Amniotic epithelial cell (primary cell): ENCODE measurements around the gene UBE2D4.
"Not testable (repeated sequence)": the region's sequence is repeated elsewhere in the genome, so short reads cannot be mapped to it uniquely, and the experiment has no call there.

Source experiments
- DNase-seq: peaks from one replicate; pipeline ENCODE4 v3.0.0-alpha.2; 2010; ENCODE audit warnings: low read depth

UBE2D4 gene

DNA sequence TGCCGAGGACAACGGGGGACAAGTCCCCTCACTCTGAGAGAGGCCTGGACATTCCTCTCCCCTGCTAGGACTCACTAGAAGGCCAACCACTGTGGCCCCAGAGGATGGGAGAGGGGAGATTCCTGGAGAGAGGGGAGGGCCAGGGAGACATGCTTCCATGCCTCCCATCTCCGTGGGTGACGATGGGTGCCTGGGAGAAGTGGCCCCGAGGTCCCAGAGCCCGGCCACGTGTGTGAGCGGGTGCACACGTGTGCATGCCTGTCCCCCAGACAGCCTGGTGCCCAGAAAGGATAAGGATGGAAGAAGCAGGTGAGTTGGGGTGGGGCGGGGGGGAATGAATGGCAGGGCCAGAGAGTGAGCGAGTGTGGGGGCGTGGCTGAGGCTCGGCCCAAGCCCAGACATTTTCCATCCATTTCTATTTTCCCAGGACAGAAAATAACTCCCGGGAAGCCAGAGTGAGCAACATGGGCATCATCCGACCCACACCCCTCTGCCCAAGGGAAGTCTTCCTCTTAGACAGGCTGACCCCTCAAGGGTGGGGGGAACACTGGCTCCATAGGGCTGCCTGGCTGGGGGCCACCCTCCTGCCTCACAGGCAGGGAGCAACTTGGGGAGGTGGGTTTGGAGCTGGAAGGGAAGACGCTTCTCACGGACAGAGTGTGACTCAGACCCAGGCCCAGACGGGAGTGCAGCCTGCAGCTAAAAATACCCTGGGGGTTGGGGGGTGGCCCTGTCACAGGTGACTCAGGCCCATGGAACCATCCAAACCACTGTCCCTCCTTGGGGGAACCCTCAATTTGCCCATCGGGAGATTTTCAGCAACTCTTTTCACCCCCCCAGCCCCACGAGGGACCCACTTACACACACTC lies 42.2 kb downstream of the UBE2D4 start:
- DNase-seq: not testable (repeated sequence)

DNA sequence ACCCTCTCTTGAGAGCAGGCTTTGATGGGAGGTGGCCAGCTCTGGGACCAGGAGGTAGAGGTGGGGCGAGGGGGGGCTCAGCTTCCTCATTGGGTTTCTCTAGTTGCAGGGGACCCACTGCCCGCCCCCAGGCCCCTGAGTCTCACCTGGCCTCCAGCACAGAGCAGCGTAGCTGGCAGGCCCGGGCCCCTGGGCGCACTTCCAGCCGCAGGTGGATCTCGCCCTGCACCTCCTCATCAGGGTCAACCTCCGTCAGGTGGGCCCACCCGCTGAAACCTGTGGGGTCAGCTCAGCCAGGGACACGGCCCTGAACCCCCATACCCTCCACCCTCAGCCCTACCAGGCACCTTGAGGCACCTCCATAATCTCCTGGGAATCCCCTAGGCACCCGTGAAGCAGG lies 43.4 kb downstream of the UBE2D4 start:
- DNase-seq: not testable (repeated sequence)

DNA sequence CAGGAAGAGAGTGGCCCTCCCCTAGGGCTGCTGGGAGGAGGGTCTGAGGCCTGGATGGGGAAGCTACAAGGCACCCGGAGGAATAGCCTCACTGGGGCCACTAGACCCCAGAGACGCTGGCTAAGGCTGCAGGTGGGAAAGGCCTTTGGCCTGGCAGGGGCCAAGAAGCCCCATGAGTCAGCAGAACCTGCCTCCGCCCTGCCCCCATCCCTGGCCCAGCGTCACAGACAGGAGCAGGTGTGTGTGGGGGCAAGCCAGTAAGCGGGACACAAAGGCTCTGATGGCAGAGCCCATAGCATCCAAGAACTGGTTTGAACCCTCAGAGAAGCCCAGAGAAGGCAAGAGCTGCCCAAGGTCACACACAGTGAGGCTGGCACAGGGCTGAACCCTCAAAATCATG lies 44.5 kb downstream of the UBE2D4 start:
- not testable (repeated sequence) for DNase-seq

DNA sequence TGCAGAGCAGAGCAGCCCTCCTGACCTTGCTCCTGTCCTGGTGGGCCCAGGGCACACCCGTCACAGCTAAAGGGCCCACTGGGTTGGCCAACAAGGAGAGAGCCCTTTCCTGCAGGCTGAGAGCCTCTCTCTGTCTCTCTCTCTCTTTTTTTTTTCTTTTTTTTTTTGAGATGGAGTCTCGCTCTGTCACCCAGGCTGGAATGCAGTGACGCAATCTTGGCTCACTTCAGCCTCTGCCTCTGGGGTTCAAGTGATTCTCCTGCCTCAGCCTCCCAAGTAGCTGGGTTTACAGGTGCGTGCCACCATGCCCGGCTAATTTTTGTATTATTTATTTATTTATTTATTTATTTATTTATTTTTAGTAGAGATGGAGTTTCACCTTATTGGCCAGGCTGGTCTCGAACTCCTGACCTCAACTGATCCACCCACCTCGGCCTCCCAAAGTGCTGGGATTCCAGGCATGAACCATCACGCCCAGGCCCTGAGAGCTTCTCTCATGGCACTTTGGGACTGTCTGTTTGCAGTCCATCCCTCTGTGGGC lies 47.9 kb downstream of the UBE2D4 start:
- DNase-seq: not testable (repeated sequence)

DNA sequence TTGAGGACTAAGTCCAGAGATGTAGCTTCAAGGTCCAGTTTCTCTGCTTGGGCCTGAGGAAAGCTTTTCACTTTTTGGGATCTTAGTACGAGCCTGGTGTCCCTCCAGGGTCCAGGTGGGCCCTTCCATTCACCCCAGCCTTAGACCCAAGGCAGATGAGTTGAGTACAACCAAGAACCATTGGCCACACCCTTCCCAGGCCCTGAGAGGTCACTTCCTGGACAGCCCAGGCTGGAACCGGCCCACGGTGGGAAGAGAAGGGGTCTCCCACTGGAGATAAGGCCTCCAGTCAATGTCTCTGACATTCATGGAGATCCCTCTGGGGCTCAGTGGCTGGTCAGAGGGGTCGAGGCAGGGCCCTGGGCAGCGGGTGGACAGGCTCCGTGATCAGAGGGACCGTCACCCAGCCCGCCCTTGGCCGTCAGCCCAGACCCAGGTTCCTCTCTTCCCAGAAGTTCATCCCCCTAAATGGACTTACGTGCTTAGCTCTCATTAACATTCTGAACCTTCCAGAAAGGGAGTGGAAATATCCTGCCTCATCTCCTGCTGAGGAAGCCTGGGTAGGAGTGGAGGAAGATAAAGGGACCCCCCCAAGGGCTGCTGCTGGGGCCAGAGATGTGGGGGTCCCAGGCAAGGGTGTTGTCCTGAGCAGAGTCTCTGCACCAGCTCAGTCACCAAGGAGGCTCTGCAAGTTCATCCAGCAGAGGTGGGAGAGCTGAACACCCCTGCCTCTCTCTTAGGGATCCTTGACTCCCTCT lies 48.7 kb downstream of the UBE2D4 start:
- DNase-seq: not testable (repeated sequence)

DNA sequence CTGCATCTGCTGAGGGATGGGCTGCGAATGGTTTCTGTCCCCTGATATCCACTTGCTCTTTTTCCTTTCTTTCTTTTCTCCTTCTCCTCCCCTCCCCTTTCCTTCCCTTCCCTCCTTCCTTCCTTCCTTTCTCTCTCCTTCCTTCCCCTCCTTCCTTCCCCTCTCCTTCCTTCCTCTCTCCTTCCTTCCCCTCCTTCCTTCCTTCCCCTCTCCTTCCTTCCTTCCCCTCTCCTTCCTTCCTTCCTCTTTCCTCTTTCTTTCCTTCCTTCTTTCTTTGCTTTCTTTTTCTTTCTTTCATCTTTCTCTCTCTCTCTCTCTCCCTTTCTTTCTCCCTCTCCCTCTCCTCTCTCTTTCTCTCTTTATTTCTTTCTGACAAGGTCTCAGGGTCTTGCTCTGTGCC lies 51.3 kb downstream of the UBE2D4 start:
- no peak for DNase-seq

DNA sequence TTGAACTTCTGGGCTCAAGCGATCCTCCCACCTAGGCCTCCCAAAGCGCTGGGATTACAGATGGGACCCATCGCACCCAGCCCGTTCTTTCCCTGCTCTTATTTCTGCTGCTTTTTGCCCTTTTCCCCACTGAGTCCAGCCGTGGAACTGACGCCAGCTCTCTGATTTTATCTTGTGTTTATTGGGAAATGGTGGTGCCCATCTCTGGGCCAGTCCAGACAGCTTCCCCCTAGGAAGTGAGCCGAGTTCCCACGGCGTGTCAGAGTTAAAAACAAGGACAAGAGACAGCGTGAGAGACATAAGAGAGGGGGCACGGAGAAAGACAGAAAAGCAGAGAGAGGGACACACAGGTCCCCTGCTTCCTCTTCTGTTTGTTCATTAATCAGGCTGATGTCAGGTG lies 51.9 kb downstream of the UBE2D4 start:
- not testable (repeated sequence) for DNase-seq

DNA sequence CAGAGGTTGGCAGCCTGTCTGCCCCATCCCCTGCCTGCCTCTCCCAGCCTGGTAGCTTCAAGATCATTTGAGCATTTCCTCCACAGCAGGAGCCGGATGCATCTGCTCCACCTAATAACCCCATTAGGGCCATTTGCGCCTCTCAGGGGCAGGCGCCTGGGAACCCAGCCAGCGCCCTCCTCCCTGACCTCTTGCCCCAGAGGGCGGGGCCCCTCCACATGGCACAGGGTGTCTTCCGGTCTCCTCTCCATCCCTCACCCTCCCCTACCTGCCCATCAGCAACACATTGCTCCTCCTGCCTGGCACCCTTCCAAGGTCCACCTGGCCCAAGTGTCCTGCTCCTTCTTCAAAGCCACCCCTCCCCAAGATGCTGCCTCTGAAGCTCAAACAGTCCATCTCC lies 56.6 kb downstream of the UBE2D4 start:
- DNase-seq: not testable (repeated sequence)

DNA sequence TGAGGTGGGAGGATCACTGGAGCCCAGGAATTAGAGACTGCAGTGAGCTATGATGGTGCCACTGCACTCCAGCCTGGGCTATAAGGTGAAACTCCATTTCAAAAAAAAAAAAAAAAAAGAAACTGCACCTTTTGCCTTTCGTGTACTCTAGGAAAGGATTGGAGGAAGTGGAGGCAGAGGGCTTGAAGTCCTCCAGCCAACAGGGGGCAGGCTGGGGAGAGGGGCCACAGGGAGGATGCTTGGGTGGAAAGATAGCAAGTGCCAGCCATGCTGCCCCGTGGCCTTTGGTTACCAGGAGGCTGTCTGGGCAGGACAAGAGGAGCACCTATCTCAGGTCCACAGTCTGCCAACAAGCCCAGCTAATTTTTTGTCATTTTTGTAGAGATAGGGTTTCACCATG lies 57.5 kb downstream of the UBE2D4 start:
- not testable (repeated sequence) for DNase-seq

DNA sequence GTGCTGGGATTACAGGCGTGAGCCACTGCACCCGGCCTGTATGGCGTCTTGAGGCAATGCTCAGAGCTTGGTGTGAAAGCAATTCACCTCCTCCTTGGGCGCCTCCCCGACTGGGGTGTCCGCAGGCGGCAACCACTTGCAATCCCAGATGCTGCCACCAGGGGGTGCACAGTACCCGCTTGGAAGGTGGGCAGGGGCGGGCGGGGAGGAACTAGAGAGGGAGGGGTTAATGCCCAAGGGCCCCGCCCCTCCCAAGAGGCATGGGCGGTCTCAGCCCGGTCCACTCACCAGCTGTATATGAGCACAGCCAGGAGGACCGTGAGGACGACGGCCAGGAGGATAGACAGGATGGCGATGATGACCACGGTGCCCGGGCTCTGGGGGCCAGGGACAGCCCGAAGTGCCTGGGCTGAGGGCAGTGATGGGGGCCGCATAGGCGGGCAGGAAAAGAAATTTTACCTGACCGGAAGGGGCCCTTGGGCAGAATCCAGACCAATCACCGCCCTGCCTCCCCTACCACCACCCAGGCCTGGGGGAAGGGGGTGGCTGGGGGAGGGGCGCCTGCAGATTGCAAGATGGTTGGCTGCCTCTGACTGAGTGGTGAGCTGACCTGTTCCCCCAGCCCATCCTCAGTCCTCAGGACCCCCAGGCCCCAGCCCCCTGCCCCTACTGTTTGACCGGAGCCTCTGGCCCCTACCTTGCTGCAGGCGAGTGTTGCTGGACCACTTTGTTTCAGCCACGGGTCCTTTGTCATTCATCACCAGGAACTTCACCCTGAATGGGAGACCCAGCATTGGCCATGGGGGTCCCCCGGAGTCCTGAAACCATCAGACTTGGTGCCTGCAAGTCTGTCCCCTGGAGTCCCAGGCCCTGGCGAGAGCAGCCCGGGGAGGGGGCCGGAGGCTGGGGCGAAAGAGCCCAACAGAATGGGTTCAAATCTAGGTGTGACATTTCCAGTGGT lies 59.9 kb downstream of the UBE2D4 start:
- peak; percentile 57 for DNase-seq

DNA sequence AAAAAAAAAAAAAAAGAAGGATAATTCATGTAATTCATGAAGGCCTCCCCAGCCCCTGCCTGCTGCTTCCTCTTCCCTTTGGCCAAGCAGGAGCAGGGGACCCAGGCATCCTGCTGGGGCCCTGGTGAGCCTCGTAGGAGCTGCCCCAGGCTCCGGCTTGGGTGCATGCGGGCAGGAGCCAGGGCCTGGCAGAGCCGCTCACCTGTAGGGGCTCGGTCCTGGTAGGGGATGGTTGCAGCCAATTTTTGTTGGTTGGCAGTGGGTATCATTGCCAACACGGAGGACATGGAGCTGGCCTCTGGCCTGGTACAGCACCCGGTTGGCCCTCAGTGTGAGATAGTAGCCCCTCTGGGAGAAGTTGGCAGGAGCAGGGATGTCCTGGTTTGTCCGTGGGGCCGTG lies 61.2 kb downstream of the UBE2D4 start:
- not testable (repeated sequence) for DNase-seq

DNA sequence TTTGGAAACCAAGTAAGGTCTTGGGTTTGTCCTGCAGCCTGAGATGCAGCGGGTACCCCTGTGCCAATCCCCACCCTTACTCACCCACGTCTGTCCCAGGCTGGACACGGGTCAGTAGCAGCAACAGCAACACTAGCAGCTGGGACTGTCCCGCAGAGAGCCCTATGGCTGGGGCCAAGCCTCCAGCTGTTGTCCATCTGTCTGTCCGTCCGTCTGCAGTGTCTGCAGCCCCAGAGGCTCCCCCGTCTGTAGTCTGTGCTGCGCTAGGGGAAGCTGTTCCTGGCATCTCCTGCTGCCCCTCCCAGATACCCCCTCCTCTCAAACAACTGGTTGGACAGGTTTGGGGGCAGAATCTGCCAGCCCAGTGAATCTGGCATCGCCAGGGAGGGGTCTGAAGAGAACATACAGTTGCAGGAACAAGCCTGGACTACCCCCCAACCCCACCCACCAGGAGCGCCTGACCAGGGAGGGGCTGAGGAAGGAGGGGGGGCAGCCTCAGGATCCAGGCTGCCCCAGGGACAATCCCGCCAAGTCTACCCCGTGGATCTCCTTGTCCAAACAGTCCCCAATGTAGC lies 63.9 kb downstream of the UBE2D4 start:
- DNase-seq: not testable (repeated sequence)

DNA sequence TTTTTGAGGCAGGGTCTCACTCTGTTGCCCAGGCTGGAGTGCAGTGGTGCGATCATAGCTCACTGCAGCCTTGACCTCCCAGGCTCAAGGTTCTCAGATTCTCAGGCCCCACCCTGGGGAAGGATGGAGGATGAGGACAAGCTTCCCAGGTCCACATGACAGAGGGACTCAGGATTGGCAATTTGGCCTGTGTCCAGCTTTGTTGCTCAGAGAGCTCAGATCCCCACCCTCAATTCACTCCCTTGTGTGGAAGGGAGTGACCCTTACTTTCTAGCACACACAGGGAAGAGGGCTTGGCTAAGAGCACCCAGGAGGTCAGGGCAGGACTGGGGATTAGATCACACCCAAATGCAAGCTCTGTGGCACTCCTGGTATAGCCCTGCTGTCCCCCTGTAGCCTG lies 64.6 kb downstream of the UBE2D4 start:
- DNase-seq: not testable (repeated sequence)

DNA sequence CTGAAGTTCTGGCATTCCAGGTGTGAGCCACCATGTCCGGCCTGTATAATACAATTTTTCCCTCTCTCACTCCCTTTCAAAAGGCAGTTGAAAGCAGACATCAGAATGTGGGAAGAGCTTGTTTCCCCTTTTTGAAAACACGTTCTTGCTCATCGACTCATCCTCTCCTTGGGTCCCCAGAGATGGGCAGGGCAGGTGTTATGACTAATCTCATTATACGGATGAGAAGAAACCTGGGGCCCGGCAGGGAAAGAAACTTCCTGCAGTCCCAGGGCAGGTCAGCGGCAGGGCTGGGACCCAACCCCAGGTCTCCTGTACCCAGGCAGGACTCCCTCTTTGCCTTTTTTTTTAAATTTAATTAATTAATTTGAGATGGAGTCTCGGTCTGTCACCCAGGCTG lies 66.7 kb downstream of the UBE2D4 start:
- DNase-seq: peak; percentile 6

DNA sequence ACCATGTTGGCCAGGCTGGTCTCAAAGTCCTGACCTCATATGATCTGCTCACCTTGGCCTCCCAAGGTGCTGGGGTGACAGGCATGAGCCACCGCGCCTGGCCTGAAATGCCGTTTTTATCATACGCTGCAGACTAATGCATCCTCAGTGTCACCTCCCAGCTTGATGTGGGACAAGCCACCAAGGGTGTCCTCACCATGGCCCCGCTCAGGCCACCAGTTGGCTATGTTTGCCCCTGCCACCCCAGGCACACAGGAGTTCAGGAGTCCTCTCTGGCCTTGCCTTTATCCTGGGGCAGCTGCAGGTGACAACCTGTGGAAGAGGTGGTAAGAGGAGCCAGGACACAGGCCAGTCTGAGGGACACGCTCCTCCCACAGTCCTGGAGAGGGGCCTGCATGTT lies 68.4 kb downstream of the UBE2D4 start:
- not testable (repeated sequence) for DNase-seq

DNA sequence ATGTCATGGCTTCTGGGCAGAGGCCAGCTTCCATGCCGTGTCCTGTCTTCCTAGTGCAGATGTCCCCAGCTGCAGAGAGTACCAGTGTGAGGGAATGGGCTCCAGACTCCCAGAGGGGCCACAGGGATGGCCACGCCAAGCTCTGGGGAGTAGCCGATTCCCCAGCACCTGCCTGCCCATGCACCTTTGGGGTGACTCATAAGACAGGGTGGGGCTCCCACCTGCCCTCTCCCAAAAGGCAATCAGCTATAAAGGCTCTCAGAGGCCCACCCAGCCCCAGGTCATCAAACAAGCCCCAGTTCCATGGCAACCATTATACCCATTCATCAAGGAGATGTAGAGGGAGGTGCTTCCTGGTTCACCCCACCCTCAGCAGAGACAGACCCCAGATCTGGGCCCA lies 71.3 kb downstream of the UBE2D4 start, which contains the start of gene SPDYE1:
SPDYE1 (plus strand) TSS at position 366 of the 400 bp plus-strand sequence. CDS start 2,053 bp downstream, outside the sequence.
- DNase-seq: not testable (repeated sequence)
